Measurements from ENCODE around the gene ZNF319. TPM values are rescaled to one million over a fixed set of nuclear protein-coding genes. Genes with fewer than 3 reads are reported as not detected.

ZNF319 gene
- total and polyA plus RNA-seq, 2 experiments from 2014 or later = 1.7 to 10.0 TPM

DNA sequence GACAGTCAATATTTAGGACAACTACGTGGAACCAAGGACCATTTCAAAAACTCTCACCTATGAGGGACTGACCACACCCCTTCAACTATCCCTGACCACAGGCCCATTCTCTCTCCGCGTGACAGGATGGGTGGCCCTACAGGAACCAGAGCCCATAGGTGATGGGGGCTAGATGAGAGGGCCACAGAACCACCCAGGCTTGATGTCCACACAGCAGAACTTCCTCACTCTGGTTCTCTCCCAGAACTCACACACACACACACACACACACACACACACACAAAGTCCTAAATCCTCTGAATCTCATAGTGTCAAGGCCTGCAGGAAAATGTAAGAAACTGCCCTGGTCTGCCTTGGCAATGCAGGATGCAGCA, 1.5 kb downstream of the ZNF319 start:
- Histone ChIP-seq H3K79me2 (replicated peaks; ENCODE audit: insufficient read depth) (0 out of 2 replicates have a peak, but pooled peaks cover 6% of the 10 kb centered on the region), H2AFZ (no peak overlapping the region), H3K4me3 (peak overlapping the region; percentile 95; the same call in 1 of the 2 replicates), H3K4me1 (ENCODE audit: insufficient read depth) (peaks cover 8% of the 10 kb centered on the region), H3K36me3 (ENCODE audit: insufficient read depth) (no peaks in the 10 kb centered on the region; the same call in 1 of the 2 replicates), H3K9me2 (ENCODE audit: insufficient read depth) (no peaks in the 10 kb centered on the region), H3K4me2 (peak overlapping the region; percentile 88; the same call in 1 of the 2 replicates), H3K27ac (ENCODE audit: low read depth) (no peak overlapping the region), H3K27me3 (ENCODE audit: insufficient read depth) (no peaks in the 10 kb centered on the region), H3F3A (replicated peaks; ENCODE audit: low read depth) (peaks cover 7% of the 10 kb centered on the region), H4K20me1 (replicated peaks; ENCODE audit: insufficient read depth) (peaks cover under 1% of the 10 kb centered on the region; the same call in 1 of the 2 replicates)
- Mint-ChIP-seq H3K4me3 (peak overlapping the region; percentile 64), H3K4me1 (peaks cover 24% of the 10 kb centered on the region), H3K27me3 (ENCODE audit: insufficient read depth, low read depth, poor library complexity) (peaks cover 12% of the 10 kb centered on the region), H3K9me3 (no peaks in the 10 kb centered on the region; the same call in 2 of the 3 replicates), H3K36me3 (ENCODE audit: low read depth) (peaks cover 24% of the 10 kb centered on the region), H3K27ac (no peak overlapping the region)
- DNase-seq (ENCODE audit: low spot score) (no peak), ATAC-seq (no peak)
- TF ChIP-seq ZNF462 (CRISPR knock-in tag; IDR thresholded peaks at IDR 0.05) (no peak), JUNB (IDR thresholded peaks at IDR 0.05; ENCODE audit: unreplicated experiment) (no peak), EZH2 (IDR thresholded peaks at IDR 0.05; ENCODE audit: low read depth, unreplicated experiment) (no peak), CREB1 (CRISPR knock-in tag; IDR thresholded peaks at IDR 0.05; ENCODE audit: low read depth) (no peak), NANOG (IDR thresholded peaks at IDR 0.05; ENCODE audit: borderline replicate concordance) (no peak), ZNF331 (CRISPR knock-in tag; IDR thresholded peaks at IDR 0.05; ENCODE audit: low read depth) (no peak), POLR2AphosphoS5 (IDR thresholded peaks at IDR 0.05; ENCODE audit: low read depth) (no peak), EZH2phosphoT487 (IDR thresholded peaks at IDR 0.05; ENCODE audit: unreplicated experiment) (no peak), STAT1 (IDR thresholded peaks at IDR 0.05; ENCODE audit: unreplicated experiment) (no peak)
- TF ChIP-seq, protein P1, sequence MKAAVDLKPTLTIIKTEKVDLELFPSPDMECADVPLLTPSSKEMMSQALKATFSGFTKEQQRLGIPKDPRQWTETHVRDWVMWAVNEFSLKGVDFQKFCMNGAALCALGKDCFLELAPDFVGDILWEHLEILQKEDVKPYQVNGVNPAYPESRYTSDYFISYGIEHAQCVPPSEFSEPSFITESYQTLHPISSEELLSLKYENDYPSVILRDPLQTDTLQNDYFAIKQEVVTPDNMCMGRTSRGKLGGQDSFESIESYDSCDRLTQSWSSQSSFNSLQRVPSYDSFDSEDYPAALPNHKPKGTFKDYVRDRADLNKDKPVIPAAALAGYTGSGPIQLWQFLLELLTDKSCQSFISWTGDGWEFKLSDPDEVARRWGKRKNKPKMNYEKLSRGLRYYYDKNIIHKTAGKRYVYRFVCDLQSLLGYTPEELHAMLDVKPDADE (IDR thresholded peaks at IDR 0.05) = no peak
